A673 (cell line): ENCODE data around the gene FGF16.

Experiments used
- CTCF ChIP-seq: fragments of 300-800, 200-600 bp; sonication (generic); conservative IDR thresholded peaks from 2 replicates; pipeline ENCODE4 v1.5.1; 2017; ENCODE audit warnings: low read depth, mild to moderate bottlenecking, antibody characterized with exemption, low read length, moderate library complexity, mixed read lengths
- EZH2 ChIP-seq: fragments of 200-600 bp; sonication (generic); IDR thresholded peaks from 2 replicates; pipeline ENCODE4 v1.6.1; 2017; ENCODE audit warnings: borderline replicate concordance, low read depth, mild to moderate bottlenecking, mixed read lengths, antibody characterized with exemption, low read length; ENCODE audit not compliant: poor library complexity, severe bottlenecking

- TF ChIP-seq CTCF (no peak), EZH2 (no peak)
Observed at GRCh38 chrX:77412631-77413030, 34.6 kb upstream of the FGF16 start.
